WTC11 (cell line): ENCODE results near the gene CDH16. TPM values are rescaled to one million over a fixed set of nuclear protein-coding genes. Genes with fewer than 3 reads are reported as not detected.

Experiments used
- ATAC-seq: fragments of 200-7000 bp; cut with Tn5 transposase; 2 replicates; pipeline ENCODE4 v1.10.0; 2021; ENCODE audit warnings: mild to moderate bottlenecking, moderate library complexity
- CTCF ChIA-PET: fragments of 300-600 bp; sonication (Branson Sonifier 250); formaldehyde crosslinking; loops from one replicate; lab custom pipeline; 2021; ENCODE audit warnings: antibody characterized with exemption; lab: Charles Lee
- POLR2A ChIA-PET: fragments of 350-600 bp; sonication (Branson Sonifier 250); formaldehyde crosslinking; loops from one replicate; lab custom pipeline; 2021; ENCODE audit warnings: antibody characterized with exemption; lab: Charles Lee
- DNase-seq: peaks from one replicate; pipeline ENCODE4 v3.0.0; 2021; ENCODE audit warnings: low spot score
- H3K27ac Mint-ChIP-seq: 2 replicates; pipeline ENCODE4 v1.8.0; 2021; ENCODE audit warnings: mixed read lengths
- H3K27me3 Mint-ChIP-seq: 2 replicates; pipeline ENCODE4 v1.8.0; 2021; ENCODE audit warnings: low read depth, mild to moderate bottlenecking, moderate library complexity, mixed read lengths
- H3K36me3 Mint-ChIP-seq: 2 replicates; pipeline ENCODE4 v1.8.0; 2021; ENCODE audit warnings: mixed read lengths
- H3K4me1 Mint-ChIP-seq: 2 replicates; pipeline ENCODE4 v1.8.0; 2022; ENCODE audit warnings: mixed read lengths
- H3K4me3 Mint-ChIP-seq: 2 replicates; pipeline ENCODE4 v1.8.0; 2021; ENCODE audit warnings: mild to moderate bottlenecking, moderate library complexity, mixed read lengths
- H3K9me3 Mint-ChIP-seq: 2 replicates; pipeline ENCODE4 v1.8.0; 2021; ENCODE audit warnings: mixed read lengths
- CDX4 ChIP-seq: fragments of 250-450 bp; sonication (Bioruptor Pico); IDR thresholded peaks from 2 replicates; pipeline ENCODE4 v1.9.0; 2021; ENCODE audit warnings: moderate library complexity, mild to moderate bottlenecking, inconsistent platforms, borderline replicate concordance
- ELF4 ChIP-seq: sonication (generic); formaldehyde crosslinking; IDR thresholded peaks from 2 replicates; pipeline ENCODE4 v1.8.1; 2022; ENCODE audit warnings: low read depth, mild to moderate bottlenecking, moderate library complexity, missing genetic modification reagents
- FOXP1 ChIP-seq: sonication (generic); formaldehyde crosslinking; IDR thresholded peaks from 2 replicates; pipeline ENCODE4 v1.8.0; 2022; ENCODE audit warnings: missing genetic modification reagents, mild to moderate bottlenecking, moderate library complexity, borderline replicate concordance
- GTF2I ChIP-seq: fragments of 250-450 bp; sonication (Bioruptor Pico); conservative IDR thresholded peaks from 2 replicates; pipeline ENCODE4 v1.4.0; 2021; ENCODE audit warnings: mild to moderate bottlenecking
- HMGA2 ChIP-seq: fragments of 250-450 bp; sonication (Bioruptor Pico); IDR thresholded peaks from 2 replicates; pipeline ENCODE4 v1.4.0; 2021; ENCODE audit warnings: mild to moderate bottlenecking, moderate library complexity
- IRF1 ChIP-seq: sonication (generic); formaldehyde crosslinking; IDR thresholded peaks from 2 replicates; pipeline ENCODE4 v1.8.0; 2023; ENCODE audit warnings: missing genetic modification reagents
- NFE2L1 ChIP-seq: sonication (generic); formaldehyde crosslinking; IDR thresholded peaks from 2 replicates; pipeline ENCODE4 v1.8.1; 2023; ENCODE audit warnings: missing genetic modification reagents
- NFYB ChIP-seq: sonication (generic); formaldehyde crosslinking; conservative IDR thresholded peaks from 2 replicates; pipeline ENCODE4 v1.8.0; 2022; ENCODE audit warnings: low read depth, missing genetic modification reagents
- PREB ChIP-seq: sonication (generic); formaldehyde crosslinking; IDR thresholded peaks from 2 replicates; pipeline ENCODE4 v1.8.1; 2022; ENCODE audit warnings: mild to moderate bottlenecking, missing genetic modification reagents, moderate library complexity, borderline replicate concordance
- RORB ChIP-seq: fragments of 250-450 bp; sonication (Bioruptor Pico); IDR thresholded peaks from 2 replicates; pipeline ENCODE4 v1.9.0; 2021; ENCODE audit warnings: mild to moderate bottlenecking
- SOX15 ChIP-seq: fragments of 250-450 bp; sonication (Bioruptor Pico); IDR thresholded peaks from 2 replicates; pipeline ENCODE4 v1.9.0; 2021; ENCODE audit warnings: mild to moderate bottlenecking
- SP1 ChIP-seq: sonication (generic); formaldehyde crosslinking; conservative IDR thresholded peaks from 2 replicates; pipeline ENCODE4 v1.8.1; 2022; ENCODE audit warnings: missing genetic modification reagents
- STAT6 ChIP-seq: sonication (generic); formaldehyde crosslinking; conservative IDR thresholded peaks from 2 replicates; pipeline ENCODE4 v1.8.1; 2023; ENCODE audit warnings: mild to moderate bottlenecking, low read depth, missing genetic modification reagents, moderate library complexity
- TEAD1 ChIP-seq: sonication (generic); formaldehyde crosslinking; IDR thresholded peaks from 2 replicates; pipeline ENCODE4 v1.8.0; 2022; ENCODE audit warnings: mild to moderate bottlenecking, missing genetic modification reagents
- USF2 ChIP-seq: sonication (generic); formaldehyde crosslinking; IDR thresholded peaks from 2 replicates; pipeline ENCODE4 v1.8.1; 2023; ENCODE audit warnings: mild to moderate bottlenecking, missing genetic modification reagents, moderate library complexity
- ZNF263 ChIP-seq: sonication (generic); formaldehyde crosslinking; IDR thresholded peaks from 2 replicates; pipeline ENCODE4 v1.8.1; 2022; ENCODE audit warnings: low read depth, mild to moderate bottlenecking, moderate library complexity, missing genetic modification reagents
- ZNF396 ChIP-seq: fragments of 250-450 bp; sonication (Bioruptor Pico); IDR thresholded peaks from 2 replicates; pipeline ENCODE4 v1.8.0; 2021; ENCODE audit warnings: mild to moderate bottlenecking, moderate library complexity, borderline replicate concordance
- ZNF512 ChIP-seq: sonication (generic); formaldehyde crosslinking; IDR thresholded peaks from 2 replicates; pipeline ENCODE4 v1.8.1; 2022; ENCODE audit warnings: missing genetic modification reagents, borderline replicate concordance
- ZNF671 ChIP-seq: fragments of 250-450 bp; sonication (Bioruptor Pico); IDR thresholded peaks from 2 replicates; pipeline ENCODE4 v1.8.0; 2021; ENCODE audit warnings: mild to moderate bottlenecking
- ZSCAN18 ChIP-seq: fragments of 250-450 bp; sonication (Bioruptor Pico); IDR thresholded peaks from 2 replicates; pipeline ENCODE4 v2.1.2; 2022; ENCODE audit warnings: mild to moderate bottlenecking, moderate library complexity
- total RNA-seq: library from RNA; stranded (reverse); gene quantifications from 3 replicates; pipeline ENCODE4 v1.2.3, GENCODE V29; 2021

The CDH16 gene
- total RNA-seq, 1 experiment from 2014 or later = not detected

- no peak for ATAC-seq
- Mint-ChIP-seq H3K9me3 (no peaks in the 10 kb centered on the region), H3K4me3 (no peak overlapping the region), H3K27ac (no peak overlapping the region), H3K4me1 (no peaks in the 10 kb centered on the region), H3K36me3 (no peaks in the 10 kb centered on the region), H3K27me3 (no peaks in the 10 kb centered on the region; the same call in 1 of the 2 replicates)
- ChIA-PET CTCF (interaction anchor here (1.0 to 2.7 kb wide), 4 partner anchors 8 to 209 kb away, joined by 5 to 15 read pairs (median 7); partner anchors contain the start of gene NAE1), POLR2A (interaction anchor here (0.7 kb wide), 1 partner anchor 198 kb away, joined by 8 read pairs; no protein-coding TSS in a partner anchor)
- DNase-seq = no peak
- TF ChIP-seq SP1 (CRISPR knock-in tag) (no peak), NFYB (CRISPR knock-in tag) (no peak), ZNF671 (no peak), GTF2I (CRISPR knock-in tag) (no peak), FOXP1 (CRISPR knock-in tag) (no peak), HMGA2 (CRISPR knock-in tag) (no peak), IRF1 (CRISPR knock-in tag) (no peak), STAT6 (CRISPR knock-in tag) (no peak), NFE2L1 (CRISPR knock-in tag) (no peak), PREB (CRISPR knock-in tag) (no peak), TEAD1 (CRISPR knock-in tag) (no peak), CDX4 (no peak), ZNF512 (CRISPR knock-in tag) (no peak), ZSCAN18 (CRISPR knock-in tag) (no peak), ZNF263 (CRISPR knock-in tag) (no peak), RORB (no peak), ELF4 (CRISPR knock-in tag) (no peak), ZNF396 (CRISPR knock-in tag) (no peak), USF2 (CRISPR knock-in tag) (no peak), SOX15 (CRISPR knock-in tag) (no peak)
Measured at GRCh38 chr16:66859397-66860068, 59.2 kb downstream of the CDH16 start.
